ENCODE measurements around the gene CAMK1D. TPM values are rescaled to one million over a fixed set of nuclear protein-coding genes. Genes with fewer than 3 reads are reported as not detected.

The CAMK1D gene
- polyA plus RNA-seq, 1 of the 3 experiments (the other 2 are of a cell fraction): 4.1 TPM

DNA sequence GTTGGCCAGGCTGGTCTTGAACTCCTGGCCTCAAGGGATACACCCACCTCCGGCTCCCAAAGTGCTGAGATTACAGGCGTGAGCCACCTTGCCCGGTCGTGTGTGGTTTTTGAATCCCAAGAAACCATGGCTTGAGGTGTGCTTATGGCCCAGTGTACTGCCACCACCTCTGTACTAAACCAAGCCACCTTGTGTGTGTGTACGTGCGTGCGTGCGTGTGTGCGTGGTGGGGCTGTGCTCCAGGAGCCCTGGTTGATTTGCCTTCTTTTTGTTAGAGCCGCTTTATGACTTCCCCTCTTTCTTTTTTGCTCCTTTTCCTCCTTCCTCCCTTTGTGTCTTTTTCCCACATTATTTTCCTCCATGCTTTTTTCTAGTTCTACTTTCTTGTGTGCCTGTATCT lies 121.4 kb downstream of the CAMK1D start:
- 96% methylated on average over 10 of the region's 10 CpGs for WGBS (ENCODE audit: low lambda C conversion rate)
- TF ChIP-seq MEF2A (IDR thresholded peaks at IDR 0.05; ENCODE audit: borderline replicate concordance, low read depth) (no peak), TAF1 (IDR thresholded peaks at IDR 0.05; ENCODE audit: borderline replicate concordance, low read depth, low read length) (no peak)
- no peak overlapping the region for H3K9ac ChIP-seq
- H3K4me3 ChIP-seq (ENCODE audit: low read depth in 2 of 2, low read length in 1 of 2): no peak overlapping the region
- no peaks in the 10 kb centered on the region for H3K27me3 ChIP-seq (ENCODE audit: insufficient read depth)
- H3K27ac ChIP-seq (ENCODE audit: low read depth in 2 of 2, low read length in 1 of 2): no peak overlapping the region
- no peaks in the 10 kb centered on the region for H3K9me2 ChIP-seq
- H4K20me1 ChIP-seq (ENCODE audit: insufficient read depth): no peaks in the 10 kb centered on the region
- H3K4me1 ChIP-seq (ENCODE audit: control insufficient read depth in 1 of 2, insufficient read depth in 2 of 2, low read depth in 1 of 2, low read length in 1 of 2): no peaks in the 10 kb centered on the region
- ChIA-PET POLR2A (no interaction called here), CTCF (no interaction called here)
- no peaks in the 10 kb centered on the region for H3K9me3 ChIP-seq
- no peaks in the 10 kb centered on the region for H3K79me2 ChIP-seq (ENCODE audit: insufficient read depth)
- H3F3A ChIP-seq (replicated peaks; ENCODE audit: insufficient read depth): no peaks in the 10 kb centered on the region
- DNase-seq: no peak
- no peaks in the 10 kb centered on the region for H3K36me3 ChIP-seq (replicated peaks in 1 of 2; ENCODE audit: control insufficient read depth in 1 of 2, insufficient read depth in 2 of 2, low read length in 1 of 2)
- H3K4me2 ChIP-seq: no peak overlapping the region
- no peak overlapping the region for H2AFZ ChIP-seq (ENCODE audit: low read depth)

GRCh38 chr10:12471135-12471534 lies 121.8 kb downstream of the CAMK1D start:
- WGBS (ENCODE audit: low lambda C conversion rate): 80% methylated on average over 4 of the region's 5 CpGs
- no peak for DNase-seq
- no peaks in the 10 kb centered on the region for H3K27me3 ChIP-seq (ENCODE audit: insufficient read depth)
- TF ChIP-seq MEF2A (IDR thresholded peaks at IDR 0.05; ENCODE audit: borderline replicate concordance, low read depth) (no peak), SIN3A (IDR thresholded peaks at IDR 0.05; ENCODE audit: borderline replicate concordance, low read depth, low read length) (no peak), TCF12 (IDR thresholded peaks at IDR 0.05) (no peak), EZH2phosphoT487 (IDR thresholded peaks at IDR 0.05; ENCODE audit: borderline replicate concordance, low read depth) (no peak), CHD2 (IDR thresholded peaks at IDR 0.05; ENCODE audit: low read length, partially characterized antibody) (no peak), MXI1 (IDR thresholded peaks at IDR 0.05; ENCODE audit: low read depth, low read length) (no peak), FOXM1 (IDR thresholded peaks at IDR 0.05; ENCODE audit: low read depth) (no peak), POLR2AphosphoS5 (IDR thresholded peaks at IDR 0.05; ENCODE audit: low read depth, low read length) (no peak), RXRA (IDR thresholded peaks at IDR 0.05; ENCODE audit: borderline replicate concordance, low read depth) (no peak), FOSL2 (IDR thresholded peaks at IDR 0.05; ENCODE audit: borderline replicate concordance, low read depth) (no peak), FOXJ3 (CRISPR knock-in tag; IDR thresholded peaks at IDR 0.05) (no peak), RAD21 (IDR thresholded peaks at IDR 0.05; ENCODE audit: low read length) (no peak)
- TF ChIP-seq, protein P1, sequence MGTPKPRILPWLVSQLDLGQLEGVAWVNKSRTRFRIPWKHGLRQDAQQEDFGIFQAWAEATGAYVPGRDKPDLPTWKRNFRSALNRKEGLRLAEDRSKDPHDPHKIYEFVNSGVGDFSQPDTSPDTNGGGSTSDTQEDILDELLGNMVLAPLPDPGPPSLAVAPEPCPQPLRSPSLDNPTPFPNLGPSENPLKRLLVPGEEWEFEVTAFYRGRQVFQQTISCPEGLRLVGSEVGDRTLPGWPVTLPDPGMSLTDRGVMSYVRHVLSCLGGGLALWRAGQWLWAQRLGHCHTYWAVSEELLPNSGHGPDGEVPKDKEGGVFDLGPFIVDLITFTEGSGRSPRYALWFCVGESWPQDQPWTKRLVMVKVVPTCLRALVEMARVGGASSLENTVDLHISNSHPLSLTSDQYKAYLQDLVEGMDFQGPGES (IDR thresholded peaks at IDR 0.05; ENCODE audit: low read depth, low read length): no peak
- TF ChIP-seq, protein P2, sequence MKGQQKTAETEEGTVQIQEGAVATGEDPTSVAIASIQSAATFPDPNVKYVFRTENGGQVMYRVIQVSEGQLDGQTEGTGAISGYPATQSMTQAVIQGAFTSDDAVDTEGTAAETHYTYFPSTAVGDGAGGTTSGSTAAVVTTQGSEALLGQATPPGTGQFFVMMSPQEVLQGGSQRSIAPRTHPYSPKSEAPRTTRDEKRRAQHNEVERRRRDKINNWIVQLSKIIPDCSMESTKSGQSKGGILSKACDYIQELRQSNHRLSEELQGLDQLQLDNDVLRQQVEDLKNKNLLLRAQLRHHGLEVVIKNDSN (IDR thresholded peaks at IDR 0.05; ENCODE audit: borderline replicate concordance, low read depth): no peak
- TF ChIP-seq, protein P3, sequence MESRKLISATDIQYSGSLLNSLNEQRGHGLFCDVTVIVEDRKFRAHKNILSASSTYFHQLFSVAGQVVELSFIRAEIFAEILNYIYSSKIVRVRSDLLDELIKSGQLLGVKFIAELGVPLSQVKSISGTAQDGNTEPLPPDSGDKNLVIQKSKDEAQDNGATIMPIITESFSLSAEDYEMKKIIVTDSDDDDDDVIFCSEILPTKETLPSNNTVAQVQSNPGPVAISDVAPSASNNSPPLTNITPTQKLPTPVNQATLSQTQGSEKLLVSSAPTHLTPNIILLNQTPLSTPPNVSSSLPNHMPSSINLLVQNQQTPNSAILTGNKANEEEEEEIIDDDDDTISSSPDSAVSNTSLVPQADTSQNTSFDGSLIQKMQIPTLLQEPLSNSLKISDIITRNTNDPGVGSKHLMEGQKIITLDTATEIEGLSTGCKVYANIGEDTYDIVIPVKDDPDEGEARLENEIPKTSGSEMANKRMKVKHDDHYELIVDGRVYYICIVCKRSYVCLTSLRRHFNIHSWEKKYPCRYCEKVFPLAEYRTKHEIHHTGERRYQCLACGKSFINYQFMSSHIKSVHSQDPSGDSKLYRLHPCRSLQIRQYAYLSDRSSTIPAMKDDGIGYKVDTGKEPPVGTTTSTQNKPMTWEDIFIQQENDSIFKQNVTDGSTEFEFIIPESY (IDR thresholded peaks at IDR 0.05; ENCODE audit: borderline replicate concordance, low read depth): no peak
- TF ChIP-seq, protein P4, sequence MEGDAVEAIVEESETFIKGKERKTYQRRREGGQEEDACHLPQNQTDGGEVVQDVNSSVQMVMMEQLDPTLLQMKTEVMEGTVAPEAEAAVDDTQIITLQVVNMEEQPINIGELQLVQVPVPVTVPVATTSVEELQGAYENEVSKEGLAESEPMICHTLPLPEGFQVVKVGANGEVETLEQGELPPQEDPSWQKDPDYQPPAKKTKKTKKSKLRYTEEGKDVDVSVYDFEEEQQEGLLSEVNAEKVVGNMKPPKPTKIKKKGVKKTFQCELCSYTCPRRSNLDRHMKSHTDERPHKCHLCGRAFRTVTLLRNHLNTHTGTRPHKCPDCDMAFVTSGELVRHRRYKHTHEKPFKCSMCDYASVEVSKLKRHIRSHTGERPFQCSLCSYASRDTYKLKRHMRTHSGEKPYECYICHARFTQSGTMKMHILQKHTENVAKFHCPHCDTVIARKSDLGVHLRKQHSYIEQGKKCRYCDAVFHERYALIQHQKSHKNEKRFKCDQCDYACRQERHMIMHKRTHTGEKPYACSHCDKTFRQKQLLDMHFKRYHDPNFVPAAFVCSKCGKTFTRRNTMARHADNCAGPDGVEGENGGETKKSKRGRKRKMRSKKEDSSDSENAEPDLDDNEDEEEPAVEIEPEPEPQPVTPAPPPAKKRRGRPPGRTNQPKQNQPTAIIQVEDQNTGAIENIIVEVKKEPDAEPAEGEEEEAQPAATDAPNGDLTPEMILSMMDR (IDR thresholded peaks at IDR 0.05): no peak
- TF ChIP-seq, protein P5, sequence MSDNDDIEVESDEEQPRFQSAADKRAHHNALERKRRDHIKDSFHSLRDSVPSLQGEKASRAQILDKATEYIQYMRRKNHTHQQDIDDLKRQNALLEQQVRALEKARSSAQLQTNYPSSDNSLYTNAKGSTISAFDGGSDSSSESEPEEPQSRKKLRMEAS (IDR thresholded peaks at IDR 0.05; ENCODE audit: low read depth): no peak
- H3F3A ChIP-seq (replicated peaks; ENCODE audit: insufficient read depth): no peaks in the 10 kb centered on the region
- no peaks in the 10 kb centered on the region for H3K36me3 ChIP-seq (replicated peaks in 1 of 2; ENCODE audit: control insufficient read depth in 1 of 2, insufficient read depth in 2 of 2, low read length in 1 of 2)
- no peak overlapping the region for H3K9ac ChIP-seq
- H2AFZ ChIP-seq (ENCODE audit: low read depth): no peak overlapping the region
- H3K4me2 ChIP-seq: no peak overlapping the region
- no peaks in the 10 kb centered on the region for H3K9me2 ChIP-seq
- POLR2A ChIA-PET: no interaction called here
- H4K20me1 ChIP-seq (ENCODE audit: insufficient read depth): no peaks in the 10 kb centered on the region
- H3K27ac ChIP-seq (ENCODE audit: low read depth in 2 of 2, low read length in 1 of 2): no peak overlapping the region
- H3K79me2 ChIP-seq (ENCODE audit: insufficient read depth): no peaks in the 10 kb centered on the region
- CTCF ChIA-PET: no interaction called here
- H3K4me1 ChIP-seq (ENCODE audit: control insufficient read depth in 1 of 2, insufficient read depth in 2 of 2, low read depth in 1 of 2, low read length in 1 of 2): no peaks in the 10 kb centered on the region
- H3K9me3 ChIP-seq: no peaks in the 10 kb centered on the region
- H3K4me3 ChIP-seq (ENCODE audit: low read depth in 2 of 2, low read length in 1 of 2): no peak overlapping the region

All from SK-N-SH (cell line).